ENCODE results near the gene IL16. TPM values are rescaled to one million over a fixed set of nuclear protein-coding genes. Genes with fewer than 3 reads are reported as not detected.

The IL16 gene
- total and polyA plus RNA-seq, 11 donors = 1.2 to 21.6 (median 3.7) TPM

GRCh38 chr15:81254916-81255290, 58.2 kb downstream of the IL16 start:
- TF ChIP-seq POLR2A (IDR thresholded peaks at IDR 0.05) (no peak), CTCF (IDR thresholded peaks at IDR 0.05) (no peak)
- Histone ChIP-seq H3K9me3 (peaks cover 0 to 8% (median 0%) of the 10 kb centered on the region in 12 donors), H3K27ac (peak overlapping the region in 1 of 12 donors; percentile 14), H3K27me3 (no peaks in the 10 kb centered on the region), H3K4me3 (no peak overlapping the region), H3K4me1 (peaks cover 0 to 12% (median 0%) of the 10 kb centered on the region in 12 donors), H3K36me3 (no peaks in the 10 kb centered on the region)
- no peak for ATAC-seq
- 91 to 96% (median 92%) methylated on average over 3 of the region's 3 CpGs for WGBS, 4 donors
- intact Hi-C loops (cut with DNase I) = loop anchor here in 3 of 10 donors (5.0 to 10.0 kb wide), 3 partner anchors 58 to 280 kb away; partner anchors contain the start of gene IL16 (in 1 of the 3)
- DNase-seq = no peak

- 67 to 72% (median 70%) methylated on average over 5 of the region's 5 CpGs for WGBS, 4 donors
- Histone ChIP-seq H3K36me3 (no peaks in the 10 kb centered on the region), H3K4me1 (peaks cover 0 to 12% (median 0%) of the 10 kb centered on the region in 12 donors), H3K9me3 (peaks cover 0 to 3% (median 0%) of the 10 kb centered on the region in 12 donors), H3K4me3 (no peak overlapping the region), H3K27ac (peak overlapping the region in 1 of 12 donors; percentile 14), H3K27me3 (no peaks in the 10 kb centered on the region)
- intact Hi-C loops (cut with DNase I) = loop anchor here in 3 of 10 donors (5.0 to 10.0 kb wide), 3 partner anchors 58 to 281 kb away; partner anchors contain the start of gene IL16 (in 1 of the 3)
- TF ChIP-seq CTCF (IDR thresholded peaks at IDR 0.05) = no peak
- TF ChIP-seq POLR2A (IDR thresholded peaks at IDR 0.05) = no peak
- DNase-seq (no peak), ATAC-seq (no peak)
Measured at GRCh38 chr15:81255315-81255957, 58.8 kb downstream of the IL16 start.

DNA sequence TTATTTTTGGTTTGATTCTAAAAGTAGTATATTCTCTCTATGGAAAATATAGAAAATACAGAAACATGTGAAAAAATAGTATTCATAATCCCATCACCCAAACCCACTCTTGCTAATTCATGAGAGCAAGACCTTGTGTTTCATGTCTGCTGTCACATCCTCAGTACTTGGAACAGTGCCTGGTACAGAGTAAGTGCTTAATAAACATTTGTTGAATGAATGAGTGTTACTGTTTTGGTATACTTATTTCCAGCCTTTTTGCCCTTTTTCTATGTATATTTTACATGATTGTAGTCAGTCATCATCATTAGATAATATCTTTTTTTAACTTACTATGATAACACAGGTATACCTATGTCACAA, 59.3 kb downstream of the IL16 start:
- TF ChIP-seq CTCF (IDR thresholded peaks at IDR 0.05) (no peak), POLR2A (IDR thresholded peaks at IDR 0.05) (no peak)
- H3K4me1 ChIP-seq = peaks cover 0 to 12% (median 0%) of the 10 kb centered on the region in 12 donors
- ATAC-seq (no peak), DNase-seq (no peak)
- no peaks in the 10 kb centered on the region for H3K27me3 ChIP-seq
- no peaks in the 10 kb centered on the region for H3K9me3 ChIP-seq
- intact Hi-C loops (cut with DNase I) = loop anchor here in 5 of 10 donors (2.0 to 10.0 kb wide), 5 partner anchors 59 to 281 kb away; partner anchors contain the start of gene IL16 (in 1 of the 5)
- H3K27ac ChIP-seq = no peak overlapping the region
- peaks cover 0 to under 1% (median 0%) of the 10 kb centered on the region in 9 donors for H3K36me3 ChIP-seq
- no peak overlapping the region for H3K4me3 ChIP-seq

DNA sequence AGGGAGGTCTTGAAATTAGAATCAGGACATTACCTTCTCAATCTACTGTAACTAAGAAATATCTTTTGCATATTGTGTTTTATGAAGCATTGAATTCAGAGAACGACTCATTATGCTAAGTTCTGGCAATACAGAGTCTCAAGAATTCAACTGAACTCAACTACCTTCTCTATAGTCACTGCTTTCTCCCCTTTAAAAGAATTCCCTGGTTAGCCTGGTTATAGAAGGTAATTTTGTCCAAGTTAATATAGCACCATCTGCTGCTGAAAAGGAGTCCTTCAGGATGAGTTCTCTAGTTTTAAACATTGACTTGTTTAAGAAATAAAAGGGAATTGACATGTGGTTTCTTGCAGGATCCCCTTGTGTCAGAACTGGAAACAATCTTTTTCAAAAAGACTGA, 60.2 kb downstream of the IL16 start:
- Histone ChIP-seq H3K27me3 (no peaks in the 10 kb centered on the region), H3K36me3 (peaks cover 0 to 4% (median 0%) of the 10 kb centered on the region in 9 donors), H3K9me3 (no peaks in the 10 kb centered on the region), H3K4me3 (no peak overlapping the region), H3K27ac (no peak overlapping the region), H3K4me1 (peaks cover 0 to 12% (median 0%) of the 10 kb centered on the region in 12 donors)
- ATAC-seq (peak in 2 of 4 donors; percentile 48 to 56), DNase-seq (no peak)
- WGBS, 4 donors = 41 to 55% (median 50%) methylated on average over 1 of the region's 1 CpG
- TF ChIP-seq CTCF (IDR thresholded peaks at IDR 0.05) (peak in 11 of 12 donors; percentile 7 to 66 (median 49)), POLR2A (IDR thresholded peaks at IDR 0.05) (no peak)
- intact Hi-C loops (cut with DNase I) = loop anchor here in 5 of 10 donors (2.0 to 10.0 kb wide), 5 partner anchors 60 to 282 kb away; partner anchors contain the start of gene IL16 (in 1 of the 5)
